ENCODE measurements around the gene ZNF593OS.

DNA sequence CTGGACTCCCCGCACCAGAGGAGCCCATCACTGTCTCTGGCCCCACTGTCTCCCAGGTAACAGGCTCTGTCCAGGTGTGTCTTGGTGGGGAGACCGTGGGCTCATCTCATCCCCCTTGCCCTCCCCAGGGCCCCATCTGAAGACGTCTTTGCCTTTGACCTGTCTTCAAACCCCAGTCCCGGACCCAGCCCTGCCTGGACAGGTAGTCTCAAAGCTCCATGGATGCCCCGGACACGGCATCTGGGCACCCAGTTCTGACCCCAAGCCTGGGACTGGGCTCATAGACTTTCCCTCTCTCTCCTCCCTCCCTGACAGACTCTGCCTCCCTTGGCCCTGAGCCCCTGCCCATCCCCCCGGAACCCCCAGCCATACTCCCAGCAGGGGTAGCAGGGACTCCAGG lies 12.5 kb upstream of the ZNF593OS start:
- TF ChIP-seq, protein P1, sequence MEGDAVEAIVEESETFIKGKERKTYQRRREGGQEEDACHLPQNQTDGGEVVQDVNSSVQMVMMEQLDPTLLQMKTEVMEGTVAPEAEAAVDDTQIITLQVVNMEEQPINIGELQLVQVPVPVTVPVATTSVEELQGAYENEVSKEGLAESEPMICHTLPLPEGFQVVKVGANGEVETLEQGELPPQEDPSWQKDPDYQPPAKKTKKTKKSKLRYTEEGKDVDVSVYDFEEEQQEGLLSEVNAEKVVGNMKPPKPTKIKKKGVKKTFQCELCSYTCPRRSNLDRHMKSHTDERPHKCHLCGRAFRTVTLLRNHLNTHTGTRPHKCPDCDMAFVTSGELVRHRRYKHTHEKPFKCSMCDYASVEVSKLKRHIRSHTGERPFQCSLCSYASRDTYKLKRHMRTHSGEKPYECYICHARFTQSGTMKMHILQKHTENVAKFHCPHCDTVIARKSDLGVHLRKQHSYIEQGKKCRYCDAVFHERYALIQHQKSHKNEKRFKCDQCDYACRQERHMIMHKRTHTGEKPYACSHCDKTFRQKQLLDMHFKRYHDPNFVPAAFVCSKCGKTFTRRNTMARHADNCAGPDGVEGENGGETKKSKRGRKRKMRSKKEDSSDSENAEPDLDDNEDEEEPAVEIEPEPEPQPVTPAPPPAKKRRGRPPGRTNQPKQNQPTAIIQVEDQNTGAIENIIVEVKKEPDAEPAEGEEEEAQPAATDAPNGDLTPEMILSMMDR (IDR thresholded peaks at IDR 0.05; ENCODE audit: poor library complexity): no peak
- TF ChIP-seq EZH2phosphoT487 (IDR thresholded peaks at IDR 0.05; ENCODE audit: low read depth, severe bottlenecking, unreplicated experiment): no peak
